Fibroblast of skin of scalp (primary cell): ENCODE results near the gene DUOXA1.
"Not testable (repeated sequence)": the region's sequence is repeated elsewhere in the genome, so short reads cannot be mapped to it uniquely, and the experiment has no call there.

Experiments
- DNase-seq: peaks from one replicate; pipeline ENCODE4 v3.0.0-alpha.2; 2013

Gene DUOXA1

GRCh38 chr15:45150481-45150880, 20.8 kb upstream of the DUOXA1 start:
- no peak for DNase-seq

DNA sequence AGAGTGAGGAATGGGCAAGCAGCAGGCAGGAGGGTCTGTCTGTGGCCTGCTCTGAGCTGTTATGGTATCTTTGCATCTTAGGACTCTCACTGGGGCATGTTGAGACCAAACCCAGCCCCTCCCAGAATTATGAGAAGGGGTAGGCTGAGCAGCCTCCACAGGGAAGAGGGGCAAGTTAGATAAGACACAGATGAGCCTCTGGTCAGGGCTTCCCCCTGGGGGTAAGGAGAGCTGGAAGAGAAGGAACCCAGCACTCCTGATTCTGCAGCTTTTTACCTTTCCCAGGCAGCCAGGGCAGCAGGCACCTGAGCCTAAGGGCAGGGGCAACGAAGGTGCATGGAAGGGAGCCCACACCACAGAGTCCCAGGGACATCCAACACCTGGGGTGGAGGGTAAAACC, 19.4 kb upstream of the DUOXA1 start:
- DNase-seq: no peak

DNA sequence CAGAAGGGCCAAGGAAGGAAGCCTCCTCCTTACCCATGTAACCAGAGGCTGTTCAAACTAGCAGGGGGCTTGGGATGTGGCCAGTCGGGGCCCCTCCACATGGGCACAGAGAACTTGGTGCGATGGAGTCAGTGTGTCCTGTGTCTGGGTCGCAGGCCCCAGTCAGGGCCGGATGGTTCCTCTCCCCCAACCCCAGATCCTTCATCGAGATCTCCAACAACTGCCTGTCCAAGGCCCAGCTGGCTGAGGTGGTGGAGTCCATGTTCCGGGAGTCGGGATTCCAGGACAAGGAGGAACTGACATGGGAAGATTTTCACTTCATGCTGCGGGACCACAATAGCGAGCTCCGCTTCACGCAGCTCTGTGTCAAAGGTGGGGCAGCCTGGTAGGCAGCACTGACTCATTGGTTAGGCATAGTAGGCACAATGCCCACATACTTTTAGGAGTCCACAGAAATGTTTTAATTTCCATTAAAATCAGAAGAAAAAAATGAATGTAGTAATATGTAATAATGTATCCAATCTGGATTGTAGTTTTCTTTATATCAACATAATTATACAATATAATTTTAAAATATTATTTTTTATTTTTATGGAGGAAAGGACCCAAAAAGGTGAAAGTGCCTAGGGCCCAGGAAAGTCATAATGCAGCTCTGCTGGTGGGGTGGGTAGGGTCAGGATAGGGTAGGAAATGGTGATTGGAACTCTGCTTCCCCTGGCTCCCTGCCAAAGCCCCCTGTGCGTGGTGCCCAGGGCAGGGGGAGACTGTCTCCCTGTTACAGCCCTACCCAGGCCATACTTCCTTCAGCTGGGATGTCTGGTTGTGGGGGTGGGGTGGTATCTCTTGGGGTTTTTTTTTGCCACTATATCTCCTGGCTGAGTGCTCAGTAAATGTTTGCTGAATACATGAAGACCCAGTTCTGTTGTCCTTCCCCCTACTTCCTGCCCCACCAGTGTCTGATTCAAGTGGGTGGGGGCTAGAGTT, 18.7 kb upstream of the DUOXA1 start:
- DNase-seq: peak; percentile 14

- DNase-seq: no peak
Measured at GRCh38 chr15:45147606-45148005, 17.9 kb upstream of the DUOXA1 start.

DNA sequence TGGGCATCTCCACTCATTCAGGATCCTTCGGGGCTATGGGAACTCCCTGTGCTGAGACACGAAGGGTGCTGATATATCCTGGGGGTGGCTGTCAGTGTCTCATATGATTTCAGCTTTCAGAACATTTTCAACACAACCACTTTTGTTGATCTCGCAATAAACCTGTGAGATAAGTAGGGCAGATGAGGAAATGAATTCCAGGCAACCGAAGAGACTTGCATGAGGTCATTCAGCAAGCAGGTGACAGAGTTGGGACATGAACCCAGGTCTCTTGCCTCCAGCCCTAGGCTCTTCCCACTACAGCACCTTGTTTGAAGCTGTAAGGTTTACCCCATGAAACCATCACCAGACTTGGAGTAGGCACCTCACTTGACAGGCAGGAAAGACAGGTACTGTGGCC, 16.7 kb upstream of the DUOXA1 start:
- no peak for DNase-seq

DNA sequence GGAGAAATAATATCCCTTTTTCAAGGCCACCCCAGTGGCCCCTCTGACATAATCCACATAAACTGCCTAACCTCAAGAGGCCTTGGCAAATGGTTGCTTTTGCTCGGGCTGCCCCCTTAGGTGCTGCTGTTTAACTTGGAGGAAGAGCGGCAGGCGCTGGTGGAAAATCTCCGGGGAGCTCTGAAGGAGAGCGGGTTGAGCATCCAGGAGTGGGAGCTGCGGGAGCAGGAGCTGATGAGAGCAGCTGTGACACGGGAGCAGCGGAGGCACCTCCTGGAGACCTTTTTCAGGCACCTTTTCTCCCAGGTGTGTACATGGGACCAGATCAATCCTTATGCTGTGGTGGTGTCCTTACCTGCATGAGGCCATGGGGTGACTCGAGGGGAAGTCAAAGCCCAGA, 15.1 kb upstream of the DUOXA1 start:
- no peak for DNase-seq

DNA sequence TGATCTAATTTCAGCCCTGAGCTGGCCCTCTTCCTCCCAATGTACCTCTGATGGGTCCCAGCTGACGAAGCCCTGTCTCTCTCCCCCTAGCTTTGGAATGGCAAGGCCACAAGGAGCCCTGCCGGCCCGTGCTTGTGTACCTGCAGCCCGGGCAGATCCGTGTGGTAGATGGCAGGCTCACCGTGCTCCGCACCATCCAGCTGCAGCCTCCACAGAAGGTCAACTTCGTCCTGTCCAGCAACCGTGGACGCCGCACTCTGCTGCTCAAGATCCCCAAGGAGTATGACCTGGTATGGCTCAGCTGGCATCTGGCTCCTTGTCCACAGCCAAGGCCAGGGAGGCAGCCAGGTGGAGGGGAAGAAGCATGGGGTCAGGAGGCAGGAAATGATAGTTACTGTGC, 14.3 kb upstream of the DUOXA1 start:
- no peak for DNase-seq

DNA sequence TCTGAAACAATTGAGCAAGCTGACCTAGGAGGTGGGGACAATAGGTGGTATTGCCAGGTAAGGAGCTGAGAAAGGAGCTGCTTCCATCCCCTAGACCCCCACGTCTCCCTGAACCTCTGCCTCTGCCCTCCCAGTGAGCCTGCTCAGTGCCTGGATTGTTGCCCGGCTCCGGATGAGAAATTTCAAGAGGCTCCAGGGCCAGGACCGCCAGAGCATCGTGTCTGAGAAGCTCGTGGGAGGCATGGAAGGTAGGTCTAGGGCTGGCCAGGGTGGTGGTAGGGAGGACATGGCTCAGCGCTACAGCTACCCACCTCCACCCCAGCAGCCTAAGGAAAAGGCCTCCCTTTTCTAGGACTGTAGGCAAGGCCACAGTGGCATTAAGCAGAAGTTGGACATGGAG, 13.4 kb upstream of the DUOXA1 start:
- no peak for DNase-seq

DNA sequence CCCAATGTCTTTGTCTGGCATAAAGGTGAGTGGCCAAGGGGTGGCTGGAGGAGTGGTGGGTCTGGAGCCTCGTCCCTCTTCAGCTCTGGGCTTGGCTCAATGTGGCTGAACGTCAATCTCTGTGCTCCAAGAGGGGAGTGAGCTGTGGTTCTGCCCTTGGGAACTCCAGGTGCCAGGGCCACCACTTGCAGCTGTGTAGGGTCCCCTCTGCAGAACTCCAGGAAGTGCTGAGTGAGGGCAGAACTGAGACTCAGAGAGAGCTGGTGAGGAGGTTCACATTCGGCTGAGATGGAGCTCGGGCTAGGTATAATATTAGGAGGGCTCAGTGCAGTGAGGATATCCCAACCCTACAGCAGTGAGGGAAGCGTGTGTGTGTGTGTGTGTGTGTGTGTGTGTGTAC, 11.7 kb upstream of the DUOXA1 start:
- DNase-seq: no peak

DNA sequence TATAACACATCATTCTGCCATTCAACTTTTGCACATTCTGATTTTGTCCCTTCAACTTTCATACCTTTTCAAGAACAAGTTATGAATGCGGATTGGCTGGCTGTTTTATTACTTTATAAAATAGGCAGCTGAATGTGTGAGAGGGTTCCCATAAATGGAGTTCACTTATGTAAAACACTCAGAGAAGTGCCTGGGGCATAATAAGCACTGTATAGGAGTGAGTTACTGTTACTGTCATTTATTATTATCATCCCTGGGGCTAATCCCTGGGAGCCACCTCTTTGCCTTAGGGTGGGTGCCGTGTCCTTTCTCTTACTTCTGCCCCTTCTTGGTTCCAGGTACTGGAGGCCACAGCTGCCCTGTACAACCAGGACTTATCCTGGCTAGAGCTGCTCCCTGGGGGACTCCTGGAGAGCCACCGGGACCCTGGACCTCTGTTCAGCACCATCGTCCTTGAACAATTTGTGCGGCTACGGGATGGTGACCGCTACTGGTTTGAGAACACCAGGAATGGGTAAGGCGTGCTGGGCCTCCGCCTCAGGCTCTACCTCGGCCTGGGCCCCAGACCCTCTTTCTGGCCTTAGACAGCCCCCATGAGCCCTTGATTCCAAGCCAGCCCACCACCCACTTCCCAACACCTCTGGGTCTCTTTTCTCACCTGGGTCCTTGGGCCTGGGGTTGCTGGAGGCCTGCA, 11.0 kb upstream of the DUOXA1 start:
- DNase-seq: no peak

DNA sequence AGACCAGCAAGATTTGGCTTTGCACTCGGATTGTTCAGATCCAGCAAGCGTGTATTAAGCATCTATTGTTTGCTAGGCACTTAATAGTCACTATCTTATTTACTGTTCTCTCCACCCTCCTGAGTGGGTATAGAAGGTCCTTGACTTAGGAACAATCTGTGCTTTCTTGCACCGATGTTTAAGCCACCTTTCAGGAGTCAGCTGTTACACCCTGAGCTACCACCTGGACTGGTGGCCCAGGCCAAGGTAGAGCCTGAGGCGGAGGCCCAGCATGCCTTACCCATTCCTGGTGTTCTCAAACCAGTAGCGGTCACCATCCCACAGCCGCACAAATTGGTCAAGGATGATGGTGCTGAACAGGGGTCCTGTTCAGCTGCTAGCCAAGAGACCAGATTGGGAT, 10.1 kb upstream of the DUOXA1 start:
- DNase-seq: no peak

- DNase-seq: no peak
Measured at GRCh38 chr15:45138814-45139765, 9.4 kb upstream of the DUOXA1 start.

DNA sequence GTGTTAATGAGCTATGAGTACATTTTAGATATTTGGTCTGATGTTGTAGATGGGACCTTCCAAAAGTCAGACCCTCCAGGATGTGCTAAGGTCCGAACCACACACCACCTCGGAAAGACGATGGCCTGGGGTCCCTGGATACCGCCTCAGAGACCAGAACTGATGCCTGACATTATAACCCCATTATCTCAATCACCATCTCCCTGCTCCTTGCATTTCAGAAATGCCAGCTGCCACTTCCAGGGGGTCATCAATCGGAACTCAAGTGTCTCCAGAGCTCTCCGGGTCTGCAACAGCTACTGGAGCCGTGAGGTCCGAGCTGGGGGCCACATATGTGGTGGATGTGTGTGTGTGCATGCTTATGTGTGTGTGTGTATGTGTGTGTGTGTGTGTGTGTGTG, 8.0 kb upstream of the DUOXA1 start:
- no peak for DNase-seq

GRCh38 chr15:45136378-45136764, 6.7 kb upstream of the DUOXA1 start:
- DNase-seq: no peak

DNA sequence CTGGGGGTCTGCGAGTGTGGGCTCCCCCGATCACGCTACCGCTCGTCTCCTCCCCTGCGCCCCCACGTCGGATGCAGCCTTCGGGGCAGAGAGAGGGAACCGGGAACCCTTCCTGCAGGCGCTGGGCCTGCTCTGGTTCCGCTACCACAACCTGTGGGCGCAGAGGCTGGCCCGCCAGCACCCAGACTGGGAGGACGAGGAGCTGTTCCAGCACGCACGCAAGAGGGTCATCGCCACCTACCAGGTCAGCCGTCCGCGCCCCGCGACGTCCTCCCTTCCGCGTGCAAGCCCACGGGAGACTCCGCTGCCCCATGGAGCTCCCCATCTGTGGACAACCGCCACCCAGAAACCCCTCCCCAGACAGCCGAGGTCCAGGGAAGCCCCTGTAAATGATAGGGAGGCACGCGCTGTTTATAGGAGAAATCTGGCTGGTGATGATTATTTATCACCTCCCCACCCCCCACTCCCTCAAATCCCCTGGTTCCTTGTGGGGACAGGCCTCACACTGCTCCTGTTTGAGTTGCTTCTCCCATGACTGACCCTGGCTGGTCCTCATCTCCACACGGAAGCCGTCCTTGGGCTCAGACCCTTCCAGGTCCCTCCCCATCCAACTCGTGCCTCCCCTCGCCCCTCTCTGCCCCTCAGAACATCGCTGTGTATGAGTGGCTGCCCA, 6.2 kb upstream of the DUOXA1 start:
- DNase-seq: not testable (repeated sequence)

GRCh38 chr15:45134682-45135604, 5.3 kb upstream of the DUOXA1 start:
- no peak for DNase-seq

DNA sequence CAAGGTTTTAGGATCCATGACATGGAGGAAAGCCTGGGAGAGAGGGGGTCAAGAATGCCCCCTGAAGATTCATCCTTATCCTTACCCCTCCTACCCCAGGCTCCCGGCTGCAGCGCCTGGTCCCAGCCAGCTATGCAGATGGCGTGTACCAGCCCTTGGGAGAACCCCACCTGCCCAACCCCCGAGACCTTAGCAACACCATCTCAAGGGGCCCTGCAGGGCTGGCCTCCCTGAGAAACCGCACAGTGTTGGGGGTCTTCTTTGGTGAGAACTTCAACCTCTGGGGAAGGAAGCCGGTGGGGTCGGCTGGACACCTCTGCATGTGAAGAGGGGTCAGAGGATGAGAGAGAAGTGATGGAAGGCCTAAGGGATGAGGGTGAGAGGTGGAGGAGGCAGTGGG, 4.4 kb upstream of the DUOXA1 start:
- no peak for DNase-seq

GRCh38 chr15:45133561-45133920, 3.9 kb upstream of the DUOXA1 start:
- DNase-seq: no peak

DNA sequence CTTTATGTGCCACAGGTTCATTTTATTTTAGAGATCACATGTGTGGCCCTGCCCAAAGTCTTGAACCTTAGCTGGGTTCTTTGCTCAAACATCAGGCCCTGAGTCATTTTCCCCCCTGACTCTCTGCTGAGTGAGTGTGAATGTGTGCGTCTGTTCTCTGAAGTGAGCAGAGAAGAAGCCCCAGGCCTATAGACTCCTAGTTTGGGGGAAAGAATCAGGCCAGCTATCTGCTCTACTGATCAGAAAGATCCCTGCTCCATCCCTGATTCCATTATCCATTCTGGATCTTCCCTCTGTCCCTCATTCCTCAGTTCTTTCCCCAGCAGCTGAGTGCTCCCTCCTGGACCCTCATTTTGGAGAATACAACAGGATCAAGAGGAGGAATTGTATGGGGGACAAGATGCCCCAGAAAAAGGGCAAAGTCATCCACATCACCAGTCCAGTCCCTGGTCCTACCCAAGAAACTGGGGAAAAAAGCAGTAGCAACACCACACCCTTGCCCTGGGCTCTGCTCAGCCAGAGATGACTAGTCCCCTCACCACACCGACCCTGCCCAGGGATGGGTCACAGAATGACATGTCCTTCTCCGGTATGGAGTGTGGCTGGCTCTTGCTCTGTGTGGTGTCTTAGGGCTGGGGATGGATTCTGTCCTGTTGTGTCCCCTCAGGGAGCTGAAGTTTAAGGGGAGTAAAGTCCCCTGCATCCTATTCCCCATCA, 3.3 kb upstream of the DUOXA1 start:
- DNase-seq: no peak

- DNase-seq: no peak
Measured at GRCh38 chr15:45131510-45131909, 1.8 kb upstream of the DUOXA1 start.
